Mesenchymal stem cell (in vitro differentiated cells and primary cell): ENCODE data around the gene KRT76.

Experiments used
- DNase-seq: peaks from one replicate; pipeline ENCODE4 v3.0.0-alpha.2; 2013
- H2AFZ ChIP-seq: one replicate; pipeline ENCODE4 v1.6.1; 2013; ENCODE audit warnings: low read depth, mild to moderate bottlenecking, control low read depth, inconsistent platforms, low read length, moderate library complexity
- H2AK5ac ChIP-seq: 2 replicates; pipeline ENCODE4 v1.6.1; 2013; ENCODE audit warnings: low read length, moderate library complexity, mild to moderate bottlenecking, inconsistent platforms; ENCODE audit not compliant: severe bottlenecking
- H2BK120ac ChIP-seq: one replicate; pipeline ENCODE4 v1.6.1; 2013; ENCODE audit warnings: low read depth, mild to moderate bottlenecking, inconsistent platforms, low read length, moderate library complexity
- H2BK12ac ChIP-seq, 2 experiments: one replicate each; pipeline ENCODE4 v1.6.1; 2013; ENCODE audit warnings: inconsistent platforms in 2 of 2, low read length in 2 of 2, mild to moderate bottlenecking in 2 of 2, moderate library complexity in 2 of 2, control low read depth in 1 of 2
- H2BK15ac ChIP-seq: one replicate; pipeline ENCODE4 v1.6.1; 2013; ENCODE audit warnings: mild to moderate bottlenecking, low read depth, inconsistent platforms; ENCODE audit not compliant: poor library complexity, severe bottlenecking
- H2BK5ac ChIP-seq: 2 replicates; pipeline ENCODE4 v1.6.1; 2013; ENCODE audit warnings: low read depth, mild to moderate bottlenecking, low read length, control low read depth, inconsistent platforms; ENCODE audit not compliant: poor library complexity, severe bottlenecking
- H3K14ac ChIP-seq, 2 experiments: one replicate each; pipeline ENCODE4 v1.6.1; 2013; ENCODE audit warnings: inconsistent platforms in 2 of 2, low read length in 2 of 2, control low read depth in 1 of 2, mild to moderate bottlenecking in 1 of 2, moderate library complexity in 1 of 2
- H3K18ac ChIP-seq, 2 experiments: one replicate each; pipeline ENCODE4 v1.6.1; 2013; ENCODE audit warnings: inconsistent platforms in 2 of 2, low read length in 2 of 2, control low read depth in 1 of 2, low read depth in 1 of 2, mild to moderate bottlenecking in 1 of 2
- H3K23ac ChIP-seq, 2 experiments: one replicate each; pipeline ENCODE4 v1.6.1; 2013; ENCODE audit warnings: inconsistent platforms in 2 of 2, low read length in 2 of 2, mild to moderate bottlenecking in 2 of 2, moderate library complexity in 2 of 2, control low read depth in 1 of 2
- H3K27ac ChIP-seq: 2 replicates; pipeline ENCODE4 v1.5.1; 2013; ENCODE audit warnings: mild to moderate bottlenecking, moderate library complexity, low read length, control low read depth, inconsistent platforms; ENCODE audit not compliant: poor library complexity, severe bottlenecking
- H3K27me3 ChIP-seq, 2 experiments: 2 replicates each; pipeline versions ENCODE4 v1.6.1 to v1.7.0; 2013; ENCODE audit warnings: low read length in 2 of 2, mild to moderate bottlenecking in 2 of 2, moderate library complexity in 2 of 2, control low read depth in 1 of 2, inconsistent platforms in 1 of 2; ENCODE audit not compliant: control insufficient read depth in 1 of 2, insufficient read depth in 1 of 2
- H3K36me3 ChIP-seq, 2 experiments: 2 replicates each; pipeline versions ENCODE4 v1.6.1 to v1.7.0; 2013; ENCODE audit warnings: low read length in 2 of 2, control low read depth in 1 of 2, inconsistent platforms in 1 of 2, low read depth in 1 of 2, mild to moderate bottlenecking in 1 of 2; ENCODE audit not compliant: insufficient read depth in 2 of 2, control insufficient read depth in 1 of 2
- H3K4ac ChIP-seq, 2 experiments: one replicate each; pipeline ENCODE4 v1.6.1; 2013; ENCODE audit warnings: inconsistent platforms in 2 of 2, low read length in 2 of 2, mild to moderate bottlenecking in 2 of 2, moderate library complexity in 2 of 2, control low read depth in 1 of 2, low read depth in 1 of 2
- H3K4me1 ChIP-seq: 2 replicates; pipeline ENCODE4 v1.6.1; 2013; ENCODE audit warnings: low read depth, low read length, control low read depth; ENCODE audit not compliant: control insufficient read depth, insufficient read depth
- H3K4me2 ChIP-seq: 2 replicates; pipeline ENCODE4 v1.6.1; 2013; ENCODE audit warnings: low read length, mild to moderate bottlenecking, inconsistent platforms; ENCODE audit not compliant: poor library complexity, severe bottlenecking
- H3K4me3 ChIP-seq, 2 experiments: 2 replicates each; pipeline versions ENCODE4 v1.5.1 to v1.7.0; 2013; ENCODE audit warnings: low read length in 2 of 2, mild to moderate bottlenecking in 2 of 2, control low read depth in 1 of 2, low read depth in 1 of 2; ENCODE audit not compliant: insufficient read depth in 1 of 2
- H3K79me1 ChIP-seq: replicated peaks from 2 replicates; pipeline ENCODE4 v1.6.1; 2013; ENCODE audit warnings: mild to moderate bottlenecking, control low read depth, low read length, inconsistent platforms; ENCODE audit not compliant: poor library complexity, severe bottlenecking
- H3K9ac ChIP-seq: 2 replicates; pipeline ENCODE4 v1.7.0; 2013; ENCODE audit warnings: mild to moderate bottlenecking, low read length, moderate library complexity
- H3K9me3 ChIP-seq: 2 replicates; pipeline ENCODE4 v1.7.0; 2013; ENCODE audit warnings: mild to moderate bottlenecking, low read length; ENCODE audit not compliant: control insufficient read depth
- H4K8ac ChIP-seq: one replicate; pipeline ENCODE4 v1.6.1; 2013; ENCODE audit warnings: inconsistent platforms, mild to moderate bottlenecking, low read length, moderate library complexity
- H4K91ac ChIP-seq: one replicate; pipeline ENCODE4 v1.6.1; 2013; ENCODE audit warnings: mild to moderate bottlenecking, low read length, inconsistent platforms
- WGBS: methylation state at CpG from one replicate; pipeline ENCODE4 v1.1.7; 2013; ENCODE audit warnings: mixed read lengths; 5-methylcytosine and 5-hydroxymethylcytosine counted together

KRT76 gene

GRCh38 chr12:52777566-52777965, 421 bp upstream of the KRT76 start:
- Histone ChIP-seq H4K91ac (no peak overlapping the region), H3K27me3 (peaks cover 63 to 96% of the 10 kb centered on the region in 2 experiments), H3K36me3 (no peaks in the 10 kb centered on the region), H3K4me1 (no peaks in the 10 kb centered on the region), H2BK120ac (no peak overlapping the region), H2BK5ac (no peak overlapping the region), H3K18ac (no peak overlapping the region), H3K4me2 (no peak overlapping the region), H3K14ac (no peak overlapping the region), H3K27ac (no peak overlapping the region), H2BK15ac (no peak overlapping the region), H2AFZ (no peak overlapping the region), H3K4me3 (no peak overlapping the region), H2BK12ac (no peak overlapping the region), H3K79me1 (no peaks in the 10 kb centered on the region), H3K9me3 (no peaks in the 10 kb centered on the region), H2AK5ac (no peak overlapping the region), H3K9ac (no peak overlapping the region), H4K8ac (no peak overlapping the region), H3K4ac (no peak overlapping the region), H3K23ac (no peak overlapping the region)
- WGBS, result 88% methylated on average over 1 of the region's 4 CpGs
- DNase-seq, result no peak

GRCh38 chr12:52776435-52776834, 710 bp downstream of the KRT76 start:
- H2BK120ac ChIP-seq, result no peak overlapping the region
- no peak for DNase-seq
- no peak overlapping the region for H2BK12ac ChIP-seq
- H2AK5ac ChIP-seq, result no peak overlapping the region
- no peak overlapping the region for H3K18ac ChIP-seq
- no peak overlapping the region for H3K9ac ChIP-seq
- no peak overlapping the region for H3K4me3 ChIP-seq
- H3K14ac ChIP-seq, result no peak overlapping the region
- no peak overlapping the region for H3K4me2 ChIP-seq
- H4K91ac ChIP-seq, result no peak overlapping the region
- no peaks in the 10 kb centered on the region for H3K36me3 ChIP-seq
- H4K8ac ChIP-seq, result no peak overlapping the region
- no peaks in the 10 kb centered on the region for H3K79me1 ChIP-seq
- H3K27me3 ChIP-seq, result peaks cover 60 to 94% of the 10 kb centered on the region in 2 experiments
- H3K4ac ChIP-seq, result no peak overlapping the region
- no peak overlapping the region for H2BK5ac ChIP-seq
- H3K9me3 ChIP-seq, result no peaks in the 10 kb centered on the region
- H3K27ac ChIP-seq, result no peak overlapping the region
- no peak overlapping the region for H3K23ac ChIP-seq
- no peaks in the 10 kb centered on the region for H3K4me1 ChIP-seq
- no peak overlapping the region for H2AFZ ChIP-seq
- H2BK15ac ChIP-seq, result no peak overlapping the region
- WGBS, result 43% methylated on average over 5 of the region's 5 CpGs

- Histone ChIP-seq H3K4me3 (no peak overlapping the region), H4K91ac (no peak overlapping the region)
Observed at GRCh38 chr12:52774629-52775250, 2.4 kb downstream of the KRT76 start.

GRCh38 chr12:52772772-52773171, 4.4 kb downstream of the KRT76 start:
- H3K18ac ChIP-seq, result no peak overlapping the region
- H3K4me1 ChIP-seq, result no peaks in the 10 kb centered on the region
- H3K27ac ChIP-seq, result no peak overlapping the region
- no peak overlapping the region for H2BK15ac ChIP-seq
- H3K36me3 ChIP-seq, result no peaks in the 10 kb centered on the region
- no peak overlapping the region for H2BK120ac ChIP-seq
- H3K4me3 ChIP-seq, result no peak overlapping the region
- H3K14ac ChIP-seq, result no peak overlapping the region
- no peak overlapping the region for H2AFZ ChIP-seq
- H3K79me1 ChIP-seq, result no peaks in the 10 kb centered on the region
- H2AK5ac ChIP-seq, result no peak overlapping the region
- no peak for DNase-seq
- no peak overlapping the region for H4K91ac ChIP-seq
- H3K9ac ChIP-seq, result no peak overlapping the region
- H3K9me3 ChIP-seq, result no peaks in the 10 kb centered on the region
- no peak overlapping the region for H2BK5ac ChIP-seq
- H3K27me3 ChIP-seq, result peaks cover 56 to 89% of the 10 kb centered on the region in 2 experiments
- H3K4ac ChIP-seq, result no peak overlapping the region
- H3K4me2 ChIP-seq, result no peak overlapping the region
- H2BK12ac ChIP-seq, result no peak overlapping the region
- H4K8ac ChIP-seq, result no peak overlapping the region
- no peak overlapping the region for H3K23ac ChIP-seq
- WGBS, result 51% methylated on average over 3 of the region's 3 CpGs

More at GRCh38 chr12:52774629-52775250, 2.4 kb downstream of the KRT76 start:
- no peak overlapping the region for H4K8ac ChIP-seq
- no peak overlapping the region for H3K4ac ChIP-seq
- no peak overlapping the region for H2BK5ac ChIP-seq
- H3K14ac ChIP-seq, result no peak overlapping the region
- no peak overlapping the region for H3K23ac ChIP-seq
- H3K4me1 ChIP-seq, result no peaks in the 10 kb centered on the region
- no peaks in the 10 kb centered on the region for H3K9me3 ChIP-seq
- H2AFZ ChIP-seq, result no peak overlapping the region
- H3K36me3 ChIP-seq, result no peaks in the 10 kb centered on the region
- H3K9ac ChIP-seq, result no peak overlapping the region
- 70% methylated on average over 8 of the region's 8 CpGs for WGBS
- H3K27ac ChIP-seq, result no peak overlapping the region
- peaks cover 50 to 90% of the 10 kb centered on the region in 2 experiments for H3K27me3 ChIP-seq
- no peak overlapping the region for H2BK120ac ChIP-seq
- no peak overlapping the region for H3K4me2 ChIP-seq
- no peak overlapping the region for H3K18ac ChIP-seq
- H2BK12ac ChIP-seq, result no peak overlapping the region
- no peak for DNase-seq
- no peak overlapping the region for H2AK5ac ChIP-seq
- no peak overlapping the region for H2BK15ac ChIP-seq
- no peaks in the 10 kb centered on the region for H3K79me1 ChIP-seq
